DMS114 treated with DMSO at 0.1 percent for 48 hours (cell line): ENCODE data around the gene PPP4C.

Experiments used
- DNase-seq: peaks from one replicate; lab custom pipeline; 2025; ENCODE audit not compliant: unreplicated experiment; lab: John Stamatoyannopoulos, UW

PPP4C gene

DNA sequence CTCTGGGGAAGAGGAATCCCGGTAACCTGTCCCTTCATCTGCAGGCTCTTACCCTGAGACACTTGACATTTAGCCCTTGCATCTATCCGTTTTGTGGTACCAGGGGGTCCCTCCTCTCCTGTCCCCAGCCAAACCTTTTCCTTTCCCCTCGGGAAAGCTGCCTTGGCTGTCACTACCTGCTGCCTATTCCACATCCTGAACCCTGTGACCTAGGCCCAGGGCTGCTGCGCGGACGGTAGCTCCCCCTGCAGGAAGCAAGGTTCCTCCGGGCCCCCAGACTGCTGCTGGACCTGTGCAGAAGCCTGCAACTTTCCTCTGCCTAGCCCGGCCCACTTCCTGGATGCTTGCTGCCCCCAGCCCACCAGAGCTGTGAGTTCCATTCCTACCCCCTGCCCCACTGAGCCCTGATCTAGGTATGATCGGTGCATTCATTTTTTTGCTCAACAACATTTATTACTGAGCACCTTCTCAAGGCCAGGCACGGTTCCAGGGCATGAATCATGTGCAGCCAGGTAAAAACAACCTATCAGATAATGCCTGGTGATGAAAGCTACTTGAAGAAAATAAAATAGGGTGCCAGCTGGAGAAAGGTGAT is 20.7 kb upstream of the PPP4C start:
- DNase-seq, result no peak

DNA sequence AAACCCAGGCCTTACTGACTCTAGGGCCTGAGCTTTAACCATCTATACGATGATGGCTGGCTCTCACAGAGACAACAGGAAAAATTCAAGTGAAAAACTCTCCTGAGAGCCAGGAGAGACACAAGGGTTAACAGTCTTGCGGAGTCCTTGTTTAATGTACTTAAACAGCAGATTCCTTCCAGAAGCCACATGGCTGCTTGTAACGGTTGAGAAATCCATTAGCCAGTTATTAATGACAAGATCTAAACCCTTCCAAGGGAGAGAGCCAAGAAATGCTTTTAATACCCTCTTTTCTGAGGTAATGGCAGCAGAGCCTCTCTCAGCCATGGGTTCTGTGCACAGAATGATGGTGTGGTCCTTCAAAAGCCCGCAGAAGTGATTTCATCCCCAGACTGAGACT is 15.4 kb upstream of the PPP4C start:
- no peak for DNase-seq

- no peak for DNase-seq
Observed at GRCh38 chr16:30060836-30061554, 14.8 kb upstream of the PPP4C start.

DNA sequence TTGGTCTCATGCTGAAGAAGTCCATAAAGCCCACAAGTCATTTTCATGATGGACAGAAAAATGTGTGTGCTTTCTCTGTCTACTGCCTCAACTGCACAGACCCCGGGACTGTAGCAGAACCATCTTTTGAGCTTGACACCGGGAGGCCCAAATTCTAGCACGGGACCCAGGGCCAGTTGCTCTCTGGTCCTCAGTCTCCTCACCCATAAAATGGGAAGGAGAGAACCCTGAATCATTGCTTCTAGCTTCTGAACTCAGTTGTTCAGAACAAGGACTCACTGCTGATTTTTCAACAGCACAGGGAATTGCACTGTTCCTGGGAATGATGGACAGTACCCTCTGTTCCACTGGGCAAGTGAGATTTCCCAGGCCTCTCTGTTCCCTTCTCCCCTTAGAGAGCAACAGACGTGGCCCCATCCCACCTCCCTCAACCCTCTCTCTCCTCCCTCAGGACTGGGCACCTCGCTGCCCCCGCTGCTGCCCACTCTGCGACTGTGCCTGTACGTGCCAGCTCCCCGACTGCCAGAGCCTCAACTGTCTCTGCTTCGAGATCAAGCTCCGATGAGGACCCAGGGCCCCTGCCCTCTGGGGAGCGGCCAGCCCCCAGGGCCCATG is 12.4 kb upstream of the PPP4C start:
- no peak for DNase-seq

- peak; percentile 61 for DNase-seq
Observed at GRCh38 chr16:30063893-30064728, 11.7 kb upstream of the PPP4C start.

GRCh38 chr16:30064729-30065101 is 11.1 kb upstream of the PPP4C start:
- DNase-seq, result no peak

DNA sequence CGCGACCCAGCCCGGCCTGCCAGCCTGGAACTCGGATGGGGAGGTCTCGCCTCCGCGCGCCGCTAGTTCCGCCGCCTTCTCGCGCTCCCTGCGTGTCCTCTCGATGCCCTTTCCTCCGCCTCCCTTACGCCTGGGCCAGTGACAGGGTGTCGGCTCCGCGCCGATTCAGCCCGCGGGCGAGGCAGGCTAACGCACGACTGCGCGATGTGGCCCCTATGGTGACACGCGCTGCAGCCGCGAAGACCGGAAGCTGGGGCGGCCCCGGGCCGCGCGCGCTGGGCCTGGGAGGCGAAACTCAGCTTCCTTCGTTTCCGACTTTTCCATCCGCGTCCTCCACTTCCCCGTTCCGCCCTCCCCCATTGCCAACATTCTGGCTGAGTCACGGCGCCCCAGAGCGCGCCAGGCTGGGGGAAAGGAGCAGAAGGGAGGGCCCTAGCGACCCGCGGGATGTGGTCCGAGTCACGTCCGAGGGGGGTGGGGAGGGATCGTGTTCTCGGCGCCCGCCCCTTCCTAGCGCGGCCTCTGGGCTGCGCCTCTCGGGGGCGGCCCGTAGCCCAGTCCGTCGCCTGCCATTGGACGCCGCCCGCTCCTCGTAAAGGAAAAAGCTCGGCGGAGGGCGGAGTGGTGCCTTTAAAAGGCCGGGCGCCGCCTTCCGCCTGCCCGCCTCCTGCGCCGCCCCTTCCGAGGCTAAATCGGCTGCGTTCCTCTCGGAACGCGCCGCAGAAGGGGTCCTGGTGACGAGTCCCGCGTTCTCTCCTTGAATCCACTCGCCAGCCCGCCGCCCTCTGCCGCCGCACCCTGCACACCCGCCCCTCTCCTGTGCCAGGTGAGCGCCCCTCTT is 10.5 kb upstream of the PPP4C start, which contains the start of gene ALDOA:
TSS of gene ALDOA (plus strand) at position 659 of the 841 bp plus-strand sequence. CDS start 1,138 bp downstream, outside the sequence.
- DNase-seq, result peak; percentile 91

GRCh38 chr16:30065943-30066760 is 9.6 kb upstream of the PPP4C start:
- DNase-seq, result no peak

- DNase-seq, result no peak
Observed at GRCh38 chr16:30066761-30067583, 8.8 kb upstream of the PPP4C start.

DNA sequence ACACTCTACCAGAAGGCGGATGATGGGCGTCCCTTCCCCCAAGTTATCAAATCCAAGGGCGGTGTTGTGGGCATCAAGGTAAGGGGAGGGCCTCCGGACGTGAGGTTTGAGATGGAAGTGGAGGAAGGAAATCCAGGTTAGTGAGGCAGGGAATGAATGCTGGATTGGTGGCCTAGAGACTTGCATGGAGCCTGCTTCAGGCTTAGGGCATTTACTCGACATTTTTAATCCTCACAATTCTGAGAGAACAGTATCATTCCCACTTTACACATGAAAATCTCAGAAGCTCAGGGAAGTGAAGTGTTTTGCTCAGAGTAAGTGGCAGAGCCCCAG is 8.2 kb upstream of the PPP4C start:
- DNase-seq, result no peak

- no peak for DNase-seq
Observed at GRCh38 chr16:30068333-30068732, 7.5 kb upstream of the PPP4C start.

GRCh38 chr16:30068750-30069610 is 6.8 kb upstream of the PPP4C start:
- no peak for DNase-seq

- no peak for DNase-seq
Observed at GRCh38 chr16:30069611-30070462, 6.0 kb upstream of the PPP4C start.

DNA sequence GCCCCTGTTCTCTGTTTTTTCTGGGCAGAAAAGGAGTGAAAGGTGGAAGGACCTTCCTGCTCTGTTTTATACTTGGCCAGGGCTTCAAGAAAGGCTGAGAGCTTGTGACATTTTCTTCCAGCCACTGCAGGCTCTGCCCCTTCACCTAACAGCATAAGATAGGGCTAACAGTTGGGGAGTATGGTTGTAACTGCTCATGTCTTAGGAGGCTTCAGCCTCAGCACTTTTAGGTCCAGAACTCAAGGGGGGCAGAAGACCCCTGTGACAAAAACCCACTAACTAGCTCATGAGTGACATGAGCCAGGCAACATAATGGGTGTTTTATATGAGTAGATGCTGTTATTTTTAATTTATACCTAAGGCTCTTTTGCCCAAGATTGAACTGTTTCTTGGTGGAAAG is 5.3 kb upstream of the PPP4C start:
- no peak for DNase-seq

GRCh38 chr16:30076276-30076791 is 540 bp downstream of the PPP4C start:
- no peak for DNase-seq

DNA sequence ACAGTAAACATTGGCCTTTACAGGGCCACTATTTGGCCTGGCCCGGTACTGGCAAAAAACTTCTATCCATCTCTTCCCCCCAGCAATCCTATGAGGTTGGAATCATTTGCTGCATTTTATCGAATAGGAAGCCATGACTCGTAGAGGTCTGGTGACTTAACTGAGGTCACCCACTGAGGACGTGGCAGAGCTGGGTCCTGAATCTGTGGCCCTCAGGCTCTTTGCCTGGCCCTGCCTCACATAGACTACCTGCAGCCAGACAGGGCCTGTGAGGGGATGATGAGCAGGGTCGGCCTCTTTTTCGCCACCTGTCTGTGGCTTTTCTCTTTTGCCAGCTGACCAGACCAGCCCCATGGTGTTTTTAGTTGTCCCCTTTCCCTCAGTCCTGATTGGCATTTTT is 1.9 kb downstream of the PPP4C start:
- DNase-seq, result no peak

DNA sequence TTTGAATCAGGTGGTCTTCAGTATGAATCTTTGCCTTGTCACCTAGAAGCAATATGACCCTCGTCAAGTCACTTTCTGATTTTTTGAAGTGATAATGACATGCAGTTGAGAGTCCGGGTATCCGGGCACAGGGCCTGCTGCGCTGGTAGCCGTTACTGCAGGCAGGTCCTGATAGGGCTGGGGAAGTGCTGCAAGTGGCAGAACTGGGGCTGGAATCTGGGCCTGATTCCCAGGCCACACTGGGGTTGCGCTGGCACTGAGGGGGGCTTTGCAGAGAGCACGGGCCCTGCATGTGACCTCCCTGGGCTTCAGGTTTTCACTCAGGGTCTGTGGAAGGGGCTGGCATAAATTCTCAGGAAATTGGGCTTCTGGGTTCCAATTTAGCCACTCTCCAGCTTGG is 3.0 kb downstream of the PPP4C start:
- DNase-seq, result no peak
